Measurements from ENCODE around the gene SLC6A13.

DNA sequence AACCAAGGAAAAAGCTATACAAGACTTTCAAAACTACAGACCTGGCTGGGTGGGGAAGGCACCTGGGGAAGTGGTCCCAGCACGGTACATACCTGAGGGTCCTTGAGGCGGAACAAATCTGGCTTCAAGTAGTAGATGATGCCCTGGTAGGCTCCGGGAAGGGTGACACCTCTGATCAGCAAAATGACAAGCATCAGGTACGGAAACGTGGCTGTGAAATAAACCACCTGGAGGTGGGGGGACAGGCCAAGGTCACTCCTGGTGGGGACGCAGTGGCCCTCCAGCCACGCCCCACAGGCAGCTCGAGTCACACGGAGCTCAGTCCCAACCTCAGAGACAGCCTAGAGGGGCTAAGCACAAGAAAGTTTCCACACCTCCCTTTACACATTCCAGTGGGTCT is 63.9 kb downstream of the SLC6A13 start:
- TF ChIP-seq, protein P1, sequence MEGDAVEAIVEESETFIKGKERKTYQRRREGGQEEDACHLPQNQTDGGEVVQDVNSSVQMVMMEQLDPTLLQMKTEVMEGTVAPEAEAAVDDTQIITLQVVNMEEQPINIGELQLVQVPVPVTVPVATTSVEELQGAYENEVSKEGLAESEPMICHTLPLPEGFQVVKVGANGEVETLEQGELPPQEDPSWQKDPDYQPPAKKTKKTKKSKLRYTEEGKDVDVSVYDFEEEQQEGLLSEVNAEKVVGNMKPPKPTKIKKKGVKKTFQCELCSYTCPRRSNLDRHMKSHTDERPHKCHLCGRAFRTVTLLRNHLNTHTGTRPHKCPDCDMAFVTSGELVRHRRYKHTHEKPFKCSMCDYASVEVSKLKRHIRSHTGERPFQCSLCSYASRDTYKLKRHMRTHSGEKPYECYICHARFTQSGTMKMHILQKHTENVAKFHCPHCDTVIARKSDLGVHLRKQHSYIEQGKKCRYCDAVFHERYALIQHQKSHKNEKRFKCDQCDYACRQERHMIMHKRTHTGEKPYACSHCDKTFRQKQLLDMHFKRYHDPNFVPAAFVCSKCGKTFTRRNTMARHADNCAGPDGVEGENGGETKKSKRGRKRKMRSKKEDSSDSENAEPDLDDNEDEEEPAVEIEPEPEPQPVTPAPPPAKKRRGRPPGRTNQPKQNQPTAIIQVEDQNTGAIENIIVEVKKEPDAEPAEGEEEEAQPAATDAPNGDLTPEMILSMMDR (IDR thresholded peaks at IDR 0.05), result no peak
- no peak for TF ChIP-seq POLR2A (IDR thresholded peaks at IDR 0.05)

All from uterus (tissue), 2 donors.